Transverse colon (tissue), 4 donors: ENCODE results near the gene UBQLNL.

Experiments
- CTCF ChIP-seq, 5 experiments: fragments of 200-600 bp in 3 of 5; fragments of 450-650 bp in 2 of 5; sonication (generic) in 3 of 5; IDR thresholded peaks; 1 replicate in 2 of 5; 2 replicates in 3 of 5; pipeline ENCODE4 v1.5.1; 2016 to 2017; ENCODE audit warnings: antibody characterized with exemption in 5 of 5, inconsistent platforms in 3 of 5, mild to moderate bottlenecking in 2 of 5, moderate library complexity in 1 of 5
- EP300 ChIP-seq: sonication (generic); formaldehyde crosslinking; IDR thresholded peaks from one replicate; pipeline ENCODE4 v1.6.1; 2017; ENCODE audit warnings: antibody characterized with exemption, low read depth
- POLR2A ChIP-seq: fragments of 450-650 bp; IDR thresholded peaks from one replicate; pipeline ENCODE4 v1.6.1; 2016; ENCODE audit warnings: antibody characterized with exemption, mild to moderate bottlenecking, moderate library complexity
- POLR2AphosphoS5 ChIP-seq, 3 donors: sonication (generic); formaldehyde crosslinking; IDR thresholded peaks; one replicate each; pipeline ENCODE4 v1.6.1; 2016; ENCODE audit warnings: antibody characterized with exemption in 3 of 3

- TF ChIP-seq CTCF (IDR thresholded peaks at IDR 0.05): no peak
- TF ChIP-seq POLR2A: no peak
- TF ChIP-seq POLR2AphosphoS5 (IDR thresholded peaks at IDR 0.05): no peak
- no peak for TF ChIP-seq EP300
Measured at GRCh38 chr11:5527716-5528115, 11.2 kb upstream of the UBQLNL start.
